C4-2B (cell line): ENCODE measurements around the gene REPIN1.

ENCODE experiments used
- CTCF ChIP-seq: fragments of 450-650 bp; conservative IDR thresholded peaks from 2 replicates; pipeline ENCODE4 v1.5.1; 2017; ENCODE audit warnings: mild to moderate bottlenecking
- ZFX ChIP-seq: fragments of 450-650 bp; IDR thresholded peaks from 2 replicates; pipeline ENCODE4 v1.6.1; 2017

GRCh38 chr7:150412518-150413488, 44.2 kb downstream of the REPIN1 start:
- TF ChIP-seq ZFX: no peak
- TF ChIP-seq CTCF: no peak
